C4-2B (cell line): ENCODE results near the gene SLC16A13.

Experiments used
- H3K27ac ChIP-seq: fragments of 450-650 bp; 2 replicates; pipeline ENCODE4 v1.5.1; 2017
- ZFX ChIP-seq: fragments of 450-650 bp; IDR thresholded peaks from 2 replicates; pipeline ENCODE4 v1.6.1; 2017
- TF ChIP-seq, protein P1 (sequence below): fragments of 450-650 bp; conservative IDR thresholded peaks from 2 replicates; pipeline ENCODE4 v1.5.1; 2017; ENCODE audit warnings: mild to moderate bottlenecking

The SLC16A13 gene

DNA sequence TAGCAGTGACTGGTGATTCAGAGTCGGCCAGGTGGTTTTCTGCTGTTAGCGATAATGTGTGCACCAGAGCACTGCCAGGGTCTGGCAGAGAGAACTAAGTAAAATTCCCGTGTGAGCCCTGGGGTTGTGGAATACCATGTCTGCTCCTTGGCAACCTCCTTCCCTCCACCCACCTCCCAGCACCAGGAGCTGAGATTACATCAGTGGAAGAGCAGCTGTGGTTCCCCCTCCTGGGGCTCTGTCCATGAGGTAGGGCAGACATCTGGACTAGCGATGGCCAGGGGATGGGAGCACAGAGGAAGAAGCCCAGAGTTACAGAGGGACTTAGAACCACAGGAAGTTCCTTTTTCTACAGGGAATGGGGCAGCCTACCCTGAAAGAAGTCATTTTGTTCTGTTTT lies 28.4 kb downstream of the SLC16A13 start:
- H3K27ac ChIP-seq, result no peak overlapping the region
- TF ChIP-seq ZFX, result no peak
- TF ChIP-seq, protein P1, sequence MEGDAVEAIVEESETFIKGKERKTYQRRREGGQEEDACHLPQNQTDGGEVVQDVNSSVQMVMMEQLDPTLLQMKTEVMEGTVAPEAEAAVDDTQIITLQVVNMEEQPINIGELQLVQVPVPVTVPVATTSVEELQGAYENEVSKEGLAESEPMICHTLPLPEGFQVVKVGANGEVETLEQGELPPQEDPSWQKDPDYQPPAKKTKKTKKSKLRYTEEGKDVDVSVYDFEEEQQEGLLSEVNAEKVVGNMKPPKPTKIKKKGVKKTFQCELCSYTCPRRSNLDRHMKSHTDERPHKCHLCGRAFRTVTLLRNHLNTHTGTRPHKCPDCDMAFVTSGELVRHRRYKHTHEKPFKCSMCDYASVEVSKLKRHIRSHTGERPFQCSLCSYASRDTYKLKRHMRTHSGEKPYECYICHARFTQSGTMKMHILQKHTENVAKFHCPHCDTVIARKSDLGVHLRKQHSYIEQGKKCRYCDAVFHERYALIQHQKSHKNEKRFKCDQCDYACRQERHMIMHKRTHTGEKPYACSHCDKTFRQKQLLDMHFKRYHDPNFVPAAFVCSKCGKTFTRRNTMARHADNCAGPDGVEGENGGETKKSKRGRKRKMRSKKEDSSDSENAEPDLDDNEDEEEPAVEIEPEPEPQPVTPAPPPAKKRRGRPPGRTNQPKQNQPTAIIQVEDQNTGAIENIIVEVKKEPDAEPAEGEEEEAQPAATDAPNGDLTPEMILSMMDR, result no peak

DNA sequence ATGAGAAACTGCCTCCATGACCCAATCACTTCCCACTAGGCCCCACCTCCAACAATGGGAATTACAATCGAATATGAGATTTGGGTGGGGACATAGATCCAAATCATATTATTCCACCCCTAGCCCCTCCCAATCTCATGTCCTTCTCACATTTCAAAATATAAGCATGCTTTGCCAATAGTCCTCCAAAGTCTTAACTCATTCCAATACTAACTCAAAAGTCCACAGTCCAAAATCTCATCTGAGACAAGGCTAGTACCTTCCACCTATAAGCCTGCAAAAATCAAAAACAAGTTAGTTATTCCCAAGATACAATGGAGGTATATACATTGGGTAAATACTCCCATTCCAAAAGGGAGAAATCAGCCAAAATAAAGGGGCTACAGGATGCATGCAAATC lies 31.4 kb downstream of the SLC16A13 start:
- TF ChIP-seq, protein P1, result no peak
- TF ChIP-seq ZFX, result no peak
- H3K27ac ChIP-seq, result no peak overlapping the region

DNA sequence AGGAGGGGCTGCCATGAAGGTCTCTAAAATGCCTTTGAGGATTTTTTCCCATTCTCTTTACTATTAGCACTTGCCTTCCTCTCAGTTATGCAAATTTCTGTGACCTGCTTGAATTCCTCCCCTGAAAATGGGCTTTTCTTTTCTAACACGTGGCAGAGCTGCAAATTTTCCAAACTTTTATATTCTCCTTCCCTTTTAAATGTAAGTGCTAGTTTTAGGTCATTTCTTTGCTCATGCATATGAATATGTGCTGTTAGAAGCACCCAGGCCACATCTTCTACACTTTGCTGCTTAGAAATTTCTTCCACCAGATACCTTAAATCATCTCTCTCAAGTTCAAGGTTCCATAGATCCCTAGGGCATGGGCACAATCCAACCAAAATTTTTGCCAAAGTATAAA lies 32.5 kb downstream of the SLC16A13 start:
- H3K27ac ChIP-seq, result no peak overlapping the region
- TF ChIP-seq ZFX, result no peak
- TF ChIP-seq, protein P1, result no peak

DNA sequence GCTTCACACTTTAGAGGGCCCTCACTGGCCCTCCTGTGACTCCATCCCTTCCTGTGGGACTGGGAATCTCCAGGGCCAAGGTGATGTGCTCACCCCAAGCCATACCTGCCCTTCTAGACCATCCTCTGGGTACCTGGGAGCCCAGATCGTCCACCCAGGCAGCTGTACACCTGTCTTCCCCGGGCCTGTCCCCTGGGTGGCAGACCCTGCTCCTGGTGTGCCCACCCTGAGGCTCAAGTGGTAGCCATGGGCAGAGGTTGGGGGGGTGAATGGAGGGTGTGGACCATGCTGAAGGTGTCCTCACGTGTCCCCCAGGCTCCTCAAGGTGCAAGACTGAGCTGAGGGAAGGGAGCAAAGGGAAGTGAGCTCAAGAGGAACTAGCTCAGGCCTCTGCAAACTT lies 34.9 kb downstream of the SLC16A13 start:
- TF ChIP-seq, protein P1, result no peak
- no peak for TF ChIP-seq ZFX

DNA sequence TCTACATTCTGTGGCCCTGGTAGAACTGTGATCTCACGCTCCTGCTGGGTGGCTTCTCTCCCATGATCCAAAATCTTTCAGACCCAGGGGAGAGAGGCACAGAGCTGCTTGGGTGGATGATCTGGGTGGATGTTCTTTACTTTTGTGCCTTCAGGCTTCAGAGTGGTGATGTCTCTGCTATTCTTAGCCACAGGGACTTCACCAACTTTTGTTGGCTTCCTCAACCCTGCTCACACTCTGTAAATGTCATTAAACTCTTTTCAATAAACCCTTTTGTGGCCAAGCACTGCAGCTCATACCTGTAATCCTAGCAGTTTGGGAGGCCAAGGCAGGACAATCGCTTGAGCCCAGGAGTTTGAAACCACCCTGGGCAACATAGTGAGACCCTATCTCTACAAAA lies 36.6 kb downstream of the SLC16A13 start:
- TF ChIP-seq, protein P1, result no peak
- no peak for TF ChIP-seq ZFX
- H3K27ac ChIP-seq, result no peak overlapping the region

More for the DNA sequence above, 34.9 kb downstream of the SLC16A13 start:
- no peak overlapping the region for H3K27ac ChIP-seq

DNA sequence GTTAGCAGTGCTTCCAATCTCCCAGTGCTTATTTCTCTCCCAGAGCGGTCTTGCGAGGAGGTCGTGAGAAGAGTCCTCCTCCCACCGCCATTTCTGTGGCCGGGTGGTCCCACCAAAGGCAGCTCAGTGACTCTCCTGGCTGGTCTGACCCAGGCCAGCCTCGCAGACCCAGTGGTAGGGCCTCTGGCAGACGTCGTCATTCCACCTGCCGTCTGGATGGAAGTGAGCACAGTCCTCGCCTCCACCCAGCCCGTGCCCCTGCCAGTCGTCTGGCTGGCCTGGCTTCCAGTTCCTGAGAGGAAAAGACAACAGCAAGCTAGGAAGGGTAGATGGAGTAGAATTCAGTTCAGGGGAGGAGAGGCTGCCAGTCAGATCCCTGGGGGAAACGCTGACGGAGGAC lies 39.1 kb downstream of the SLC16A13 start:
- TF ChIP-seq, protein P1, result no peak
- no peak for TF ChIP-seq ZFX
- H3K27ac ChIP-seq, result no peak overlapping the region

DNA sequence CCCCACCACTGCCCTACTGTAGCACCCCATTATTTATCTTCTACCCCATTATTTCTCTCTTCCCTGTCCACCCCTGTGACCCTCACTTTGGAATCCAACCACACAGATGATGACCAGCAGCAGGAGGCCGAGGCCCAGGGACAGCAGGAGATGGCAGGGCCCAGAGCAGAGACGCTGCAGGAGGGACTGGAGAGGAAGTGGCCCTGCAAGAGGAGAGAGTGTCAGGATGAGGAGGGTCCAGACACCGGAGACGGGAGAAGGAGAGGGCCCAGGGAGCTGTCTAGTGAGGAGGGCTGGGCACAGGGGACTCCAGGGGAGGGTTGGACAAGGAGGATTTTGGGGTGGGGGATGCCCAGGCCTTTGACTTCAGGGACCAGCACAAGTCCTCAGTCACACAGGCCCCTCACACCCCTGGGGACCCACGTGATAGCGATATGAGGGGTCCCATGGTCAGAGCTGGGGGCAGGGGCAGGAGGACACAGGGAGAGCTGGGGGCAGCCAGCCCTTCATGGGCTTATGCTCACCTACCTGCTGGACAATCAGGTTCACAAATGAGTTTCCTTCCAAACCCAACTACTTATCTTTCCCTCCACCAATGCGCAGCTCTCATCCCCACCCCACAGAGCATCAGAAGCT lies 42.2 kb downstream of the SLC16A13 start:
- TF ChIP-seq, protein P1, result no peak
- TF ChIP-seq ZFX, result no peak

More for the DNA sequence above, 42.2 kb downstream of the SLC16A13 start:
- H3K27ac ChIP-seq, result no peak overlapping the region
